AG04450 (cell line): ENCODE data around the gene MTMR11. TPM values are rescaled to one million over a fixed set of nuclear protein-coding genes. Genes with fewer than 3 reads are reported as not detected.
A peak's percentile ranks its signal among the peaks of the same experiment; 100 is the strongest.
"Not testable (repeated sequence)": the region's sequence is repeated elsewhere in the genome, so short reads cannot be mapped to it uniquely, and the experiment has no call there.

ENCODE experiments used
- CTCF ChIA-PET: fragments of 300-600, 350-600 bp; formaldehyde crosslinking; extraction: SDS; loops from one replicate; lab custom pipeline; 2022; ENCODE audit warnings: antibody characterized with exemption, inconsistent platforms; lab: Charles Lee
- POLR2A ChIA-PET: fragments of 350-600 bp; formaldehyde crosslinking; extraction: SDS; loops from one replicate; lab custom pipeline; 2021; ENCODE audit warnings: antibody characterized with exemption, inconsistent platforms; lab: Yijun Ruan, JAX
- DNase-seq: peaks from one replicate; pipeline ENCODE4 v3.0.0-alpha.2; 2011; ENCODE audit warnings: low read depth, low spot score
- H3K27ac ChIP-seq: one replicate; pipeline ENCODE4 v1.5.1; 2012; ENCODE audit warnings: low read depth, low read length, control low read depth
- H3K27me3 ChIP-seq: one replicate; pipeline ENCODE4 v1.6.0; 2012; ENCODE audit warnings: low read length; ENCODE audit not compliant: control insufficient read depth, insufficient read depth
- H3K4me3 ChIP-seq: 2 replicates; pipeline ENCODE4 v1.5.1; 2011; ENCODE audit warnings: mild to moderate bottlenecking, low read depth, low read length, control low read depth
- H3K9me3 ChIP-seq: 2 replicates; pipeline ENCODE4 v1.5.1; 2012; ENCODE audit warnings: low read length; ENCODE audit not compliant: control insufficient read depth, insufficient read depth
- polyA plus RNA-seq: library from polyadenylated mRNA; depleted of rRNA; stranded (reverse); fragments of >200 nt; gene quantifications from 2 replicates; pipeline ENCODE4 v1.2.3, GENCODE V29; 2011
- TF ChIP-seq, protein P1 (sequence below): IDR thresholded peaks from 2 replicates; pipeline ENCODE4 v1.5.1; 2011; ENCODE audit warnings: low read depth, low read length, control low read depth, inconsistent platforms

Gene MTMR11
- polyA plus RNA-seq, 1 experiment: 17.0 TPM

DNA sequence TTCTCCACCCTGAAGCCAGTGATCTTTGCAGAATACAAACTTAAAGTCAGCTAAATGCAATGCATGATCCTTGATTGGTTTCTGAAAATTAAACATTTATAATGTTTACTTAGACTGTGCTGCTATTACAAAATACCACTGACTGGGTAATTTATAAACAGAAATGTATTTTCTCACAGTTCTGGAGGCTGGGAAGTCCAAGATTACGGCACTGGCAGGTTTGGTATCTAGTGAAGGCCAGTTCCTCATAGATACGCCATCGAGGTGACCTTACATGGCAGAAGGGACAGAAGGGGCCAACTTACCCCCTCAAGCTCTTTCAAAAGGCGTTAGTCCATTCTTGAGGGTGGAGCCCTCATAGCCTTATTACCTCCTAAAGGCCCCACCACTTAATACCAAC lies 40.1 kb downstream of the MTMR11 start:
- ChIA-PET POLR2A (interaction anchor here (1.0 kb wide), 1 partner anchor 9 kb away, joined by 3 read pairs; a partner anchor contains a TSS), CTCF (no interaction called here)

DNA sequence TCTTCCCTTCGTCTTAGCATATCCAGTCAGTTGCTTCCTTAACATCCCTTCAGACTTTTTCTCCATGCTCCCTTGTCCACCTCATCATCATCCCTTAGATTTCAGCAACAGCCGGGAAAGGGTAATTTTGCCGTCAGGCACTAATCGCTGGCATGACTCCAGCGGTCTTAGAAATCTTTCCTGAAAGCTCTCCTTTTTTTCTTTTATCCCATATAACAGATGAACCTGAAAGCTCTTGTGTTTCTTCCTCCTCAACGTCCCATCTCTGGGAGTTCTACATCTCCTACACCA lies 47.7 kb downstream of the MTMR11 start:
- DNase-seq: no peak
- Histone ChIP-seq H3K27me3 (no peaks in the 10 kb centered on the region), H3K27ac (peak overlapping the region; percentile 99), H3K4me3 (peak overlapping the region; percentile 77), H3K9me3 (no peaks in the 10 kb centered on the region; the same call in 1 of the 2 replicates)
- TF ChIP-seq, protein P1, sequence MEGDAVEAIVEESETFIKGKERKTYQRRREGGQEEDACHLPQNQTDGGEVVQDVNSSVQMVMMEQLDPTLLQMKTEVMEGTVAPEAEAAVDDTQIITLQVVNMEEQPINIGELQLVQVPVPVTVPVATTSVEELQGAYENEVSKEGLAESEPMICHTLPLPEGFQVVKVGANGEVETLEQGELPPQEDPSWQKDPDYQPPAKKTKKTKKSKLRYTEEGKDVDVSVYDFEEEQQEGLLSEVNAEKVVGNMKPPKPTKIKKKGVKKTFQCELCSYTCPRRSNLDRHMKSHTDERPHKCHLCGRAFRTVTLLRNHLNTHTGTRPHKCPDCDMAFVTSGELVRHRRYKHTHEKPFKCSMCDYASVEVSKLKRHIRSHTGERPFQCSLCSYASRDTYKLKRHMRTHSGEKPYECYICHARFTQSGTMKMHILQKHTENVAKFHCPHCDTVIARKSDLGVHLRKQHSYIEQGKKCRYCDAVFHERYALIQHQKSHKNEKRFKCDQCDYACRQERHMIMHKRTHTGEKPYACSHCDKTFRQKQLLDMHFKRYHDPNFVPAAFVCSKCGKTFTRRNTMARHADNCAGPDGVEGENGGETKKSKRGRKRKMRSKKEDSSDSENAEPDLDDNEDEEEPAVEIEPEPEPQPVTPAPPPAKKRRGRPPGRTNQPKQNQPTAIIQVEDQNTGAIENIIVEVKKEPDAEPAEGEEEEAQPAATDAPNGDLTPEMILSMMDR: no peak
- ChIA-PET CTCF (interaction anchor here (1.1 to 2.1 kb wide), 5 partner anchors 13 to 298 kb away, joined by 3 to 9 read pairs (median 5); no protein-coding TSS in a partner anchor), POLR2A (interaction anchor here (0.7 to 4.4 kb wide), 5 partner anchors 10 to 161 kb away, joined by 3 to 25 read pairs (median 20); partner anchors contain the start of genes BOLA1 and SF3B4)

More for the DNA sequence above, 40.1 kb downstream of the MTMR11 start:
- Histone ChIP-seq H3K27me3 (no peaks in the 10 kb centered on the region), H3K4me3 (no peak overlapping the region), H3K9me3 (peaks cover 7% of the 10 kb centered on the region; the same call in 1 of the 2 replicates), H3K27ac (no peak overlapping the region)
- TF ChIP-seq, protein P1: no peak
- DNase-seq: no peak

DNA sequence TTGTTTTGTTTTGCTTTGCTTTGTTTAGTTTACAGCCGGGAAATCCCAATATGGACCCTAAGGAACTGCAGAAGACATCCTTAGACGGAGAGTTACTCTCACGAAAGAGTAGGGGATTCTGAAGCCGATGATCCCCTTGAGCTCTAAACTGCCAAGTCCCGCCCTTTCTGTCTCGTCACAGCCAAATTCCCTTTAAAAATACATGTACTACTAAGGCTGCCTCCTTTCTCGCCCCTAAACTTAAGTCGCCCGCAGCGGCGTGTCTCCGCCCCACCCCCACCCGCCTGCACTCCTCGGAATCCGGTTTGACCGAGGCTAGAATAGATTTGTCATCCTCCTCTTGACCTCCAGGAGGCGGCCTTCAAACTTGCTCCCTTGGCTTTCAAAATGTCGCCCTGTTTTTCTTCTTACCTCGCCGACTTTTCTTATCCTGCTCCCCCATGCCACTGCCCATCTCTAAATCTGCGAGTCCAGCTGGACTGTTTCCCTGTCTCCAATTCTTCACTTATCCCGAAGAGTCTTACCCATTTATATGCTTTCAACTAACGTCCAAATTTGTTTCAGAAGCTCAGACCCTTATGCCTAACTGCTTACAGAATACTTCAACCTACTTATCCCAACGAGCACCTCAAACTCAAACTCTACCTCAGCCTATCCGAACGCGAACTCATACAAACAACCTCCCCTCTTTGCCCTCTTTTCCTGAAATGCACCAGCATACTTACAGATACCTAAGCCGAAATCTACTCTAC lies 48.3 kb downstream of the MTMR11 start:
- H3K4me3 ChIP-seq: peak overlapping the region; percentile 77
- ChIA-PET POLR2A (interaction anchor here (0.6 to 4.4 kb wide), 21 partner anchors 11 to 1393 kb away, joined by 3 to 38 read pairs (median 6); partner anchors contain the start of genes BOLA1, MTMR11, PLEKHO1 and SF3B4), CTCF (interaction anchor here (0.8 to 2.1 kb wide), 10 partner anchors 13 to 299 kb away, joined by 3 to 9 read pairs (median 3); no protein-coding TSS in a partner anchor)
- TF ChIP-seq, protein P1: peak; percentile 63
- peak; percentile 77 for DNase-seq
- no peaks in the 10 kb centered on the region for H3K27me3 ChIP-seq
- H3K9me3 ChIP-seq: no peaks in the 10 kb centered on the region; the same call in 1 of the 2 replicates
- H3K27ac ChIP-seq: peak overlapping the region; percentile 99

DNA sequence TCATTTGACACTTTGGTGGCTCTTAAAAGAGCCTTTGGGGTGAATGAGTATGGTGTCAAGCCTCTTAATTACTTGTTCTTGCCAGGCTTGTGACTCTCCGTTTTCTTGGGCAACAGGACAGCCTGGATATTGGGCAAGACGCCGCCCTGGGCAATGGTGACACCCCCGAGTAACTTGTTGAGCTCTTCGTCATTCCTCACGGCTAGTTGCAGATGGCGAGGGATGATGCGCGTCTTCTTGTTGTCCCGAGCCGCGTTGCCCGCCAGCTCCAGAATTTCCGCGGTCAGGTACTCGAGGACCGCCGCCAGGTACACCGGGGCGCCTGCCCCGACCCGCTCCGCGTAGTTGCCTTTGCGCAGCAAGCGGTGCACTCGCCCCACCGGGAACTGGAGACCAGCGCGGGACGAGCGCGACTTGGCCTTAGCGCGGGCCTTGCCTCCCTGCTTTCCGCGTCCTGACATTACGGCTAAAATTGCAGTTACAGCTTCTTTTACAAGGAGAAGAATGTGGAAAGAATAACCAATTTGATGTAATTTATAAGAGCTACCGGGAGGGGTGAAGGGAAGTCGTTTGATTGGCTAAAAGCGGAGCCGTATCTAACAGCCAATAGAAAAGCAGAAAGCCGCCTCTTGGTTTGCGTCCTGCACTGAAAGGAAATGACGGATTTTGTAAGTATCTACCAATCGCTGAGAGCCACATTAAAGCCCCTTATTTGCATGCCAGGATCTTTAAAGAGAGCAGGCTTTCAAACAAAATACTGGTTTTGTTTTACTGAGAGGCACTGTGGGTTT lies 49.0 kb downstream of the MTMR11 start:
- no peaks in the 10 kb centered on the region; the same call in 1 of the 2 replicates for H3K9me3 ChIP-seq
- peak overlapping the region; percentile 77 for H3K4me3 ChIP-seq
- ChIA-PET POLR2A (interaction anchor here (0.7 to 4.4 kb wide), 22 partner anchors 9 to 1394 kb away, joined by 3 to 38 read pairs (median 7); partner anchors contain the start of genes BOLA1, MTMR11, OTUD7B and PLEKHO1), CTCF (interaction anchor here (0.8 to 2.1 kb wide), 9 partner anchors 38 to 300 kb away, joined by 3 to 9 read pairs (median 3); no protein-coding TSS in a partner anchor)
- H3K27ac ChIP-seq: peak overlapping the region; percentile 99
- H3K27me3 ChIP-seq: no peaks in the 10 kb centered on the region
- TF ChIP-seq, protein P1: no peak
- peak; percentile 98 for DNase-seq

DNA sequence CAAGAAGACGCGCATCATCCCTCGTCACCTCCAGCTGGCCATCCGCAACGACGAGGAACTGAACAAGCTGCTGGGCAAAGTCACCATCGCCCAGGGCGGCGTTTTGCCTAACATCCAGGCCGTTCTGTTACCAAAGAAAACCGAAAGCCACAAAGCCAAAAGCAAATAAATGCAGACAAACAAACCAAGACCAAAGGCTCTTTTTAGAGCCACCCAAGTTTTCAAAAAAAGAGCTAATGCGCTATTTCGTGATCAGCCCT lies 49.6 kb downstream of the MTMR11 start:
- ChIA-PET CTCF (interaction anchor here (1.1 to 1.6 kb wide), 3 partner anchors 74 to 265 kb away, joined by 3 to 5 read pairs (median 4); no protein-coding TSS in a partner anchor), POLR2A (interaction anchor here (0.9 to 4.4 kb wide), 20 partner anchors 9 to 1395 kb away, joined by 3 to 38 read pairs (median 10); partner anchors contain the start of genes BOLA1, MTMR11, OTUD7B and PLEKHO1)
- not testable (repeated sequence) for H3K27me3 ChIP-seq, H3K9me3 ChIP-seq, DNase-seq
- peak overlapping the region; percentile 77 for H3K4me3 ChIP-seq
- H3K27ac ChIP-seq: peak overlapping the region; percentile 99
